Measurements from ENCODE around the gene MOB2.
"Not testable (repeated sequence)": the region's sequence is repeated elsewhere in the genome, so short reads cannot be mapped to it uniquely, and the experiment has no call there.

The MOB2 gene

GRCh38 chr11:1511937-1512496 lies 25.4 kb upstream of the MOB2 start:
- Histone ChIP-seq H3K27ac (no peak overlapping the region), H3K4me3 (ENCODE audit: low read depth, low read length) (no peak overlapping the region), H3K36me3 (replicated peaks) (no peaks in the 10 kb centered on the region), H3K27me3 (replicated peaks) (no peaks in the 10 kb centered on the region)
- TF ChIP-seq CTCF (IDR thresholded peaks at IDR 0.05; ENCODE audit: low read depth, low read length, missing control alignments), result no peak
- in situ Hi-C loops (cut with HindIII; ENCODE audit: low pct_ligation_motif_present, low sequenced_read_pairs), result no loop called here
- DNase-seq, result no peak

GRCh38 chr11:1510928-1511327 lies 24.3 kb upstream of the MOB2 start:
- peak; percentile 14 for DNase-seq

GRCh38 chr11:1510351-1510750 lies 23.8 kb upstream of the MOB2 start:
- in situ Hi-C loops (cut with HindIII; ENCODE audit: low pct_ligation_motif_present, low sequenced_read_pairs); DNase-seq; H3K27ac ChIP-seq; H3K27me3 ChIP-seq (replicated peaks); H3K4me3 ChIP-seq (ENCODE audit: low read depth, low read length); H3K36me3 ChIP-seq (replicated peaks): not testable (repeated sequence)

More at GRCh38 chr11:1510928-1511327, 24.3 kb upstream of the MOB2 start:
- Histone ChIP-seq H3K27ac (no peak overlapping the region), H3K36me3 (replicated peaks) (no peaks in the 10 kb centered on the region), H3K27me3 (replicated peaks) (no peaks in the 10 kb centered on the region), H3K4me3 (ENCODE audit: low read depth, low read length) (no peak overlapping the region)
- in situ Hi-C loops (cut with HindIII; ENCODE audit: low pct_ligation_motif_present, low sequenced_read_pairs), result no loop called here
- no peak for TF ChIP-seq CTCF (IDR thresholded peaks at IDR 0.05; ENCODE audit: low read depth, low read length, missing control alignments)

- Histone ChIP-seq H3K36me3 (replicated peaks) (no peaks in the 10 kb centered on the region), H3K27me3 (replicated peaks) (no peaks in the 10 kb centered on the region), H3K27ac (peak overlapping the region; percentile 24), H3K4me3 (ENCODE audit: low read depth, low read length) (no peak overlapping the region)
- no peak for DNase-seq
- in situ Hi-C loops (cut with HindIII; ENCODE audit: low pct_ligation_motif_present, low sequenced_read_pairs), result no loop called here
- TF ChIP-seq CTCF (IDR thresholded peaks at IDR 0.05; ENCODE audit: low read depth, low read length, missing control alignments), result no peak
Measured at GRCh38 chr11:1509626-1510255, 23.2 kb upstream of the MOB2 start.

GRCh38 chr11:1508986-1509385 lies 22.4 kb upstream of the MOB2 start:
- no peak for TF ChIP-seq CTCF (IDR thresholded peaks at IDR 0.05; ENCODE audit: low read depth, low read length, missing control alignments)
- no peak overlapping the region for H3K4me3 ChIP-seq (ENCODE audit: low read depth, low read length)
- no peaks in the 10 kb centered on the region for H3K36me3 ChIP-seq (replicated peaks)
- no peaks in the 10 kb centered on the region for H3K27me3 ChIP-seq (replicated peaks)
- H3K27ac ChIP-seq, result no peak overlapping the region
- in situ Hi-C loops (cut with HindIII; ENCODE audit: low pct_ligation_motif_present, low sequenced_read_pairs), result no loop called here
- no peak for DNase-seq

- in situ Hi-C loops (cut with HindIII; ENCODE audit: low pct_ligation_motif_present, low sequenced_read_pairs), result no loop called here
- no peaks in the 10 kb centered on the region for H3K27me3 ChIP-seq (replicated peaks)
- no peak overlapping the region for H3K27ac ChIP-seq
- DNase-seq, result no peak
- no peaks in the 10 kb centered on the region for H3K36me3 ChIP-seq (replicated peaks)
- H3K4me3 ChIP-seq (ENCODE audit: low read depth, low read length), result no peak overlapping the region
- TF ChIP-seq CTCF (IDR thresholded peaks at IDR 0.05; ENCODE audit: low read depth, low read length, missing control alignments), result no peak
Measured at GRCh38 chr11:1508491-1508891, 21.9 kb upstream of the MOB2 start.
